SK-MEL-5 (cell line): ENCODE data around the gene ARHGEF26. TPM values are rescaled to one million over a fixed set of nuclear protein-coding genes. Genes with fewer than 3 reads are reported as not detected.
"Not testable (repeated sequence)": the region's sequence is repeated elsewhere in the genome, so short reads cannot be mapped to it uniquely, and the experiment has no call there.

Experiments
- DNase-seq: peaks from one replicate; pipeline ENCODE4 v3.0.0-alpha.2; 2016; ENCODE audit warnings: low read depth, low spot score
- in situ Hi-C: cut with HindIII; loops from 2 replicates; pipeline ENCODE4 v1.10.0; 2016; ENCODE audit warnings: low sequenced_read_pairs, high pct_unique_total_duplicates, low pct_unique_long_range_greater_than_20kb
- polyA plus RNA-seq, 2 experiments: library from polyadenylated mRNA; depleted of rRNA; stranded (reverse); fragments of >200 nt; gene quantifications; 2 replicates each; pipeline ENCODE4 v1.2.3, GENCODE V29; 2015
- total RNA-seq: library from RNA; depleted of rRNA; stranded (reverse); fragments of >200 nt; shearing (Covaris generic); gene quantifications from 2 replicates; pipeline ENCODE4 v1.2.3, GENCODE V29; 2014; rRNA removed

Gene ARHGEF26
- 29.3 and 31.2 TPM in 2 replicates for total RNA-seq
- polyA plus RNA-seq (2015; cell fraction: cytosol; rRNA removed): 25.9 and 30.5 TPM in 2 replicates
- 34.5 and 43.1 TPM in 2 replicates for polyA plus RNA-seq (2015; cell fraction: nucleus; rRNA removed)

- in situ Hi-C loops: no loop called here
- DNase-seq: peak; percentile 80
Measured at GRCh38 chr3:154120961-154121700, at the start of gene ARHGEF26. ARHGEF26 (plus strand) TSS chr3:154121390; CDS start chr3:154121993, 603 bp downstream.

- in situ Hi-C loops: no loop called here
- no peak for DNase-seq
Measured at GRCh38 chr3:154074966-154075365, 46.2 kb upstream of the ARHGEF26 start.

GRCh38 chr3:154078672-154079071 lies 42.5 kb upstream of the ARHGEF26 start:
- in situ Hi-C loops: no loop called here
- no peak for DNase-seq

GRCh38 chr3:154081305-154081704 lies 39.9 kb upstream of the ARHGEF26 start:
- in situ Hi-C loops: no loop called here
- DNase-seq: no peak

- DNase-seq: no peak
- in situ Hi-C loops: no loop called here
Measured at GRCh38 chr3:154085071-154085470, 36.1 kb upstream of the ARHGEF26 start.

- in situ Hi-C loops: no loop called here
- DNase-seq: no peak
Measured at GRCh38 chr3:154085799-154086198, 35.4 kb upstream of the ARHGEF26 start.

GRCh38 chr3:154086286-154086685 lies 34.9 kb upstream of the ARHGEF26 start:
- DNase-seq: no peak
- in situ Hi-C loops: no loop called here

GRCh38 chr3:154087756-154088480 lies 33.3 kb upstream of the ARHGEF26 start:
- DNase-seq, in situ Hi-C loops: not testable (repeated sequence)

- DNase-seq: no peak
- in situ Hi-C loops: no loop called here
Measured at GRCh38 chr3:154089421-154090420, 31.5 kb upstream of the ARHGEF26 start.

GRCh38 chr3:154094051-154094450 lies 27.1 kb upstream of the ARHGEF26 start:
- no peak for DNase-seq
- in situ Hi-C loops: no loop called here

- in situ Hi-C loops: no loop called here
- peak; percentile 55 for DNase-seq
Measured at GRCh38 chr3:154095832-154096421, 25.3 kb upstream of the ARHGEF26 start.

- no peak for DNase-seq
- in situ Hi-C loops: no loop called here
Measured at GRCh38 chr3:154098376-154098775, 22.8 kb upstream of the ARHGEF26 start.

- peak; percentile 57 for DNase-seq
- in situ Hi-C loops: no loop called here
Measured at GRCh38 chr3:154100556-154100955, 20.6 kb upstream of the ARHGEF26 start.

GRCh38 chr3:154101250-154101649 lies 19.9 kb upstream of the ARHGEF26 start:
- in situ Hi-C loops: no loop called here
- DNase-seq: no peak

GRCh38 chr3:154102225-154102624 lies 19.0 kb upstream of the ARHGEF26 start:
- in situ Hi-C loops: no loop called here
- no peak for DNase-seq

GRCh38 chr3:154105218-154105975 lies 15.8 kb upstream of the ARHGEF26 start:
- in situ Hi-C loops: no loop called here
- no peak for DNase-seq
